Measurements from ENCODE around the gene LAS1L.
"Not testable (repeated sequence)": the region's sequence is repeated elsewhere in the genome, so short reads cannot be mapped to it uniquely, and the experiment has no call there.

LAS1L gene

DNA sequence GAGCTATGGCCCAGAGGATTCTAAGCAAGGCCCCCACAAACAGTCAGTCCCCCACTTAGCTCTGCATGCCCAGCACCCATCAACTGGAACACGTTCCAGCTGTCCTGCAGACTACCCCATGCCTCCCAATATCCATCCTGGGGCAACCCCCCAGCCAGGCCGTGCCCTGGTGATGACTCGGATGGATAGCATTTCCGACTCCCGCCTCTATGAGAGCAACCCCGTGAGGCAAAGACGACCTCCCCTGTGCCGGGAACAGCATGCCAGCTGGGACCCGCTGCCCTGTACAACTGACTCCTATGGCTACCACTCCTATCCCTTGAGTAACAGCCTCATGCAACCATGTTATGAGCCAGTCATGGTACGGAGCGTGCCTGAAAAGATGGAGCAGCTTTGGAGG, 32.0 kb downstream of the LAS1L start:
- in situ Hi-C loops (cut with HindIII; ENCODE audit: low pct_unique_long_range_greater_than_20kb, low sequenced_read_pairs) = no loop called here
- DNase-seq (ENCODE audit: low read depth in 1 of 2, low spot score in 1 of 2) = no peak
- no peak for TF ChIP-seq JUND (IDR thresholded peaks at IDR 0.05; ENCODE audit: low read depth)

- no peak for TF ChIP-seq JUND (IDR thresholded peaks at IDR 0.05; ENCODE audit: low read depth)
- no peak for DNase-seq (ENCODE audit: low read depth in 1 of 2, low spot score in 1 of 2)
- in situ Hi-C loops (cut with HindIII; ENCODE audit: low pct_unique_long_range_greater_than_20kb, low sequenced_read_pairs) = no loop called here
Observed at GRCh38 chrX:65493431-65493830, 41.2 kb downstream of the LAS1L start.

DNA sequence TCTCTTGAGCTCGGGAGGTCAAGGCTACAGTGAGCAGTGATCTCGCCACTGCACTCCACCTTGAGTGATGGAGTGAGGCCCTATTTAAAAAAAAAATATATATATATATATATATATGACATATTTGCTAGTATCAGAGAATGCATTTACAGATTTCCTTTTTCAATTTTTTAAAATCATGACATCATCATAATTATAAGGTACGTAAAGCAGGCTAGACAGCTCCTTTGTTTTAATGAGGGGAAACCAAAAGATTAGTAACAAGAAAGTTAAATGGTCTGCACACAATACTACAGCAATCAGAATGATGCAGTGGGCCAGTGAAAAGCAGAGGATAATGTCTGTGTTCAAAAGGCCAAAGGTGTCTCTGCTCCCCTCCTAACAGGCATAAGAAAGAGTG, 43.0 kb downstream of the LAS1L start:
- no peak for TF ChIP-seq JUND (IDR thresholded peaks at IDR 0.05; ENCODE audit: low read depth)
- in situ Hi-C loops (cut with HindIII; ENCODE audit: low pct_unique_long_range_greater_than_20kb, low sequenced_read_pairs) = no loop called here
- no peak for DNase-seq (ENCODE audit: low read depth in 1 of 2, low spot score in 1 of 2)

DNA sequence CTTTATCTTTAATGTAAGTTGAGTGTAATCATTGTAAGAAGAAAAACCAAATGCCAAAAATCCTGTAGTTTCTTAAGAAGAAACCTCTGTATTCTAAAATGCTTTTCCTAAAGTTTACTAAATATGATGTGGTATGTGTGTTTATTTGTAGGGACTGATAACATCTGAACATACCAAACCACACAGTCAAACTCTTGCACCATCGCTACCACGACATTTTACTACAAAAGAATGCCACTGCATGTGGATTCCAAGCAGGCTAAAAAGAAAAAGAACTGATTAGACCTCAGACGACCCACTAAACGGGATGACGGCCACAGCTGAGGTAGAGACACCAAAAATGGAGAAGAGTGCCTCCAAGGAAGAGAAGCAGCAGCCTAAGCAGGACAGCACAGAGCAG, 46.1 kb downstream of the LAS1L start:
- peak in 1 of 2 experiments; percentile 30 for DNase-seq (ENCODE audit: low read depth in 1 of 2, low spot score in 1 of 2)
- no peak for TF ChIP-seq JUND (IDR thresholded peaks at IDR 0.05; ENCODE audit: low read depth)
- in situ Hi-C loops (cut with HindIII; ENCODE audit: low pct_unique_long_range_greater_than_20kb, low sequenced_read_pairs) = no loop called here

- in situ Hi-C loops (cut with HindIII; ENCODE audit: low pct_unique_long_range_greater_than_20kb, low sequenced_read_pairs) = no loop called here
- DNase-seq (ENCODE audit: low read depth in 1 of 2, low spot score in 1 of 2) = no peak
- no peak for TF ChIP-seq JUND (IDR thresholded peaks at IDR 0.05; ENCODE audit: low read depth)
Observed at GRCh38 chrX:65480960-65481359, 53.6 kb downstream of the LAS1L start.

GRCh38 chrX:65479102-65479501, 55.5 kb downstream of the LAS1L start:
- DNase-seq (ENCODE audit: low read depth in 1 of 2, low spot score in 1 of 2); in situ Hi-C loops (cut with HindIII; ENCODE audit: low pct_unique_long_range_greater_than_20kb, low sequenced_read_pairs): not testable (repeated sequence)

GRCh38 chrX:65476564-65476963, 58.0 kb downstream of the LAS1L start:
- no peak for TF ChIP-seq JUND (IDR thresholded peaks at IDR 0.05; ENCODE audit: low read depth)
- no peak for DNase-seq (ENCODE audit: low read depth in 1 of 2, low spot score in 1 of 2)

DNA sequence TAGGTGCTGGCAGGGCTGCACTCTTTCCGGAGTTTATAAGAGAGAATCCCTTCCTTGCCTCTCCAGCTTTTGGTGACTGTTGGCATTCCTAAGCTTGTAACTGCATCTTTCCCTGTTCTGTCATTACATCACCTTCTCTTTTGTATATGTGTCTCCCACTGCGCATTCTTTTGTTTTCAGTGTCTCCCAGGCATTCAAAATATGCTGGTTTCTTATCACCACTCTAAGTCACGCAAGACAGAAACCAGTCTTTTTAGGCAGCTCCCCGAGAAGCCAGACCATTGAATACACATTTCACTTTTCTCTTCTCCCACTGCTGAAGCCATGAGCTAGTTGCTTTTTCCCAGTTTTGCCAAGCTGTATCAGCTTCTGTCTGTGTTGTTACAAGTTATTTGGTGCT, 71.0 kb downstream of the LAS1L start:
- no peak for DNase-seq (ENCODE audit: low read depth in 1 of 2, low spot score in 1 of 2)
- in situ Hi-C loops (cut with HindIII; ENCODE audit: low pct_unique_long_range_greater_than_20kb, low sequenced_read_pairs) = no loop called here
- TF ChIP-seq JUND (IDR thresholded peaks at IDR 0.05; ENCODE audit: low read depth) = no peak

More at GRCh38 chrX:65476564-65476963, 58.0 kb downstream of the LAS1L start:
- in situ Hi-C loops (cut with HindIII; ENCODE audit: low pct_unique_long_range_greater_than_20kb, low sequenced_read_pairs) = no loop called here
